Activated CD4-positive, alpha-beta memory T cell treated with anti-CD3 and anti-CD28 coated beads, Interleukin-2, amount 10 ng/mL, durations not matched to agents 7 days and 5 days (primary cell): ENCODE measurements around the gene DUSP19. TPM values are rescaled to one million over a fixed set of nuclear protein-coding genes. Genes with fewer than 3 reads are reported as not detected.

Experiments used
- CTCF ChIA-PET: fragments of 350-600 bp; sonication (Branson Sonifier 250); formaldehyde crosslinking; loops from one replicate; lab custom pipeline; 2021; ENCODE audit warnings: antibody characterized with exemption, inconsistent platforms; lab: Charles Lee
- POLR2A ChIA-PET: fragments of 350-600 bp; sonication (Branson Sonifier 250); formaldehyde crosslinking; loops from one replicate; lab custom pipeline; 2021; ENCODE audit warnings: antibody characterized with exemption; lab: Charles Lee
- DNase-seq: peaks from one replicate; pipeline ENCODE4 v3.0.0-alpha.2; 2020
- H3K27ac Mint-ChIP-seq: one replicate; pipeline ENCODE4 v1.8.0; 2021; ENCODE audit warnings: mild to moderate bottlenecking, mixed read lengths
- H3K27me3 Mint-ChIP-seq: one replicate; pipeline ENCODE4 v1.8.0; 2021; ENCODE audit warnings: mixed read lengths
- H3K36me3 Mint-ChIP-seq: one replicate; pipeline ENCODE4 v1.8.0; 2021; ENCODE audit warnings: low read depth, mixed read lengths
- H3K4me1 Mint-ChIP-seq: one replicate; pipeline ENCODE4 v1.8.0; 2021; ENCODE audit warnings: mixed read lengths
- H3K4me3 Mint-ChIP-seq: one replicate; pipeline ENCODE4 v1.8.0; 2021; ENCODE audit warnings: mild to moderate bottlenecking, mixed read lengths
- H3K9me3 Mint-ChIP-seq: one replicate; pipeline ENCODE4 v1.8.0; 2021; ENCODE audit warnings: mixed read lengths
- total RNA-seq, 2 experiments: library from RNA; stranded (reverse); gene quantifications; one replicate each; pipeline ENCODE4 v1.2.3, GENCODE V29; 2021

The DUSP19 gene, protein sequence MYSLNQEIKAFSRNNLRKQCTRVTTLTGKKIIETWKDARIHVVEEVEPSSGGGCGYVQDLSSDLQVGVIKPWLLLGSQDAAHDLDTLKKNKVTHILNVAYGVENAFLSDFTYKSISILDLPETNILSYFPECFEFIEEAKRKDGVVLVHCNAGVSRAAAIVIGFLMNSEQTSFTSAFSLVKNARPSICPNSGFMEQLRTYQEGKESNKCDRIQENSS
- 1 to 10 TPM in 1 of 2 experiments, under 1 TPM in 1; 0.93 to 1.1 TPM for total RNA-seq

GRCh38 chr2:183078464-183079138, at the start of gene DUSP19:
TSS of gene DUSP19 (plus strand) at chr2:183078747. CDS start at chr2:183078934, 187 bp downstream.
- H3K36me3 Mint-ChIP-seq, result no peaks in the 10 kb centered on the region
- H3K4me1 Mint-ChIP-seq, result peaks cover 13% of the 10 kb centered on the region
- H3K4me3 Mint-ChIP-seq, result peak within 1 kb of the TSS; percentile 77
- ChIA-PET POLR2A (interaction anchor here (1.2 to 1.8 kb wide), 4 partner anchors 9 to 363 kb away, joined by 3 to 12 read pairs (median 4); partner anchors contain the start of genes NCKAP1 and NUP35), CTCF (interaction anchor here (1.1 to 1.3 kb wide), 2 partner anchors 99 to 412 kb away, joined by 3 to 4 read pairs; no protein-coding TSS in a partner anchor)
- DNase-seq, result peak; percentile 85
- peak within 1 kb of the TSS; percentile 16 for H3K27ac Mint-ChIP-seq
- no peaks in the 10 kb centered on the region for H3K9me3 Mint-ChIP-seq
- no peaks in the 10 kb centered on the region for H3K27me3 Mint-ChIP-seq

GRCh38 chr2:183029219-183029618, 49.3 kb upstream of the DUSP19 start:
- no peaks in the 10 kb centered on the region for H3K4me1 Mint-ChIP-seq
- no peak overlapping the region for H3K27ac Mint-ChIP-seq

DNA sequence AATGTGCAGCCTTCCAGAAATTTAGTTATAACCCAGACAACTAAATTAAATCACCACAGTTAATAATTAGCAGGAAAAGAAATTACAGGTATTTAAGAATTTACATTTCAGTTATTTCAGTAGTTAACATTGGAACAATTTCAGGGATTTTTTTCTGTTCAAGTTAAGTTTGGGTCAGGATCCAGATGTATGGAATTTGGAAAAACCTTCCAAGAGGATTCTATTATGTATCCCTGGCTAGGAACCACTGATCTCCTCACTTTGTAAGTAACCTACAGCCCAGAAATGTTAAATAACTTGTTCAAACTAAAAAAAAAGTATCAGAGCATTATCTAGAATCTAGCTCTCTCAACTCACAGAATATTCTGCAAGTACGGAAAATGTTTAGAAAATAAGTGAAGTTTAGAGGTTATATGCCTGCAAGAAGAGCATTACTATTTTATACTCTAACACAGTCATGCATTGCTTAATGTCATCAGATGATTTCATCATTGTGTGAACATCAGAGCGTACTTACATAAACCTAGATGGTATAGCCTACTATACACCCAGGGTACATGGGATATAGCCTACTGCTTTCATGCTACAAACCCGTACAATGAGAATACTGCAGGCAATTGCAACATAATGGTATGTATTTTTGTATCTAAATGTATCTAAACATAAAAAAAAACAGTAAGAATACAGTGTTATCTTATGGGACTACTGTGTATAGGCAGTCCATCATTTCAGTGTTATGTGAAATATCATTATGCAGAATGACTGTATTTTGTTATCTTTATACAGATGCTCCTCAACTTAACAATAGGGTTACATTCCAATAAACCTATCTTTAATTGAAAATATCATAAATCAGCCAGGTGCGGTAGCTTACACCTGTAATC, 46.4 kb upstream of the DUSP19 start:
- Mint-ChIP-seq H3K4me1 (peaks cover 16% of the 10 kb centered on the region), H3K4me3 (no peak overlapping the region), H3K36me3 (no peaks in the 10 kb centered on the region), H3K27ac (no peak overlapping the region), H3K27me3 (peaks cover 59% of the 10 kb centered on the region), H3K9me3 (no peaks in the 10 kb centered on the region)
- DNase-seq, result no peak
- ChIA-PET CTCF (no interaction called here), POLR2A (no interaction called here)

More at GRCh38 chr2:183029219-183029618, 49.3 kb upstream of the DUSP19 start:
- no peak for DNase-seq
- Mint-ChIP-seq H3K27me3 (peaks cover 37% of the 10 kb centered on the region), H3K36me3 (no peaks in the 10 kb centered on the region), H3K4me3 (no peak overlapping the region), H3K9me3 (no peaks in the 10 kb centered on the region)
- CTCF ChIA-PET, result no interaction called here
- POLR2A ChIA-PET, result no interaction called here

- CTCF ChIA-PET, result no interaction called here
- DNase-seq, result no peak
- Mint-ChIP-seq H3K27me3 (peaks cover 67% of the 10 kb centered on the region), H3K27ac (no peak overlapping the region), H3K4me1 (peaks cover 22% of the 10 kb centered on the region), H3K4me3 (no peak overlapping the region), H3K9me3 (no peaks in the 10 kb centered on the region), H3K36me3 (no peaks in the 10 kb centered on the region)
- POLR2A ChIA-PET, result no interaction called here
Measured at GRCh38 chr2:183033951-183034350, 44.6 kb upstream of the DUSP19 start.

GRCh38 chr2:183034806-183035205, 43.7 kb upstream of the DUSP19 start:
- peaks cover 68% of the 10 kb centered on the region for H3K27me3 Mint-ChIP-seq
- no peaks in the 10 kb centered on the region for H3K9me3 Mint-ChIP-seq
- no peak overlapping the region for H3K27ac Mint-ChIP-seq
- no peaks in the 10 kb centered on the region for H3K36me3 Mint-ChIP-seq
- peaks cover 27% of the 10 kb centered on the region for H3K4me1 Mint-ChIP-seq
- DNase-seq, result no peak
- CTCF ChIA-PET, result no interaction called here
- H3K4me3 Mint-ChIP-seq, result no peak overlapping the region
- POLR2A ChIA-PET, result no interaction called here

- ChIA-PET POLR2A (no interaction called here), CTCF (no interaction called here)
- no peak for DNase-seq
- Mint-ChIP-seq H3K4me3 (no peak overlapping the region), H3K9me3 (no peaks in the 10 kb centered on the region), H3K27me3 (peaks cover 67% of the 10 kb centered on the region), H3K36me3 (no peaks in the 10 kb centered on the region), H3K27ac (no peak overlapping the region), H3K4me1 (peaks cover 27% of the 10 kb centered on the region)
Measured at GRCh38 chr2:183035298-183035953, 43.1 kb upstream of the DUSP19 start.

DNA sequence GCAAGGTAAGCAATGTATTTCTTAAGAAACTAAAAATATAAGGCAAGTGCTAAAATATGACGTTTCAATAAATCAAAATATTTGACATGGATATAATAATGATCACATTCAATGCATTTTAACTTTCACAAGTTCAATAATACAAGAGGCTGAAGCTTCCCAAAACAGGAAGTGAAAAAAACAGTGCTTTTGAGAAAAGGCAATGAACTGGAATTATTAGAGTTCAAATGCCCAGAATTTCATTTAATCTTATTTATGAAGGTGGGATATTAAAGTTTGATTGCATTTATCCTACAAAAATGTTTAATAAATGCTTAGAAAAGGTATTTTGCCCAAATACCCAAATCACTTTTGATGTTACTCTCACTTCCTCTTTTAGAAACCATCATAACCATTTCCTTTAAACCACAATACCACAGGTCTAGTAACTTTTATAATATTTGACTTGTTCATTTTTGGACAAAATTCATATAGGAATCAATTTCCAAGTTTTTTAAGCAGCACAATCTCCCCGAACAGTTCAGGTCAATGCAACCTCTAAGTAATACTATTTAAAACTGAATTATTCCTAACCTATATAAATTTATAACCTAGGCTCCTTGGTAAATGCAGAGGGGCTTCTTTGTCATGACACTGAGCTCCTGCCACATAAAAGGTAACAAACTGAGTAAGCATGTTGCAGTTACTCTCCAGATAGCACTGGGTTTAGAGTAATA, 42.4 kb upstream of the DUSP19 start:
- Mint-ChIP-seq H3K27ac (no peak overlapping the region), H3K27me3 (peaks cover 67% of the 10 kb centered on the region), H3K4me3 (no peak overlapping the region), H3K4me1 (peaks cover 27% of the 10 kb centered on the region), H3K36me3 (no peaks in the 10 kb centered on the region), H3K9me3 (no peaks in the 10 kb centered on the region)
- CTCF ChIA-PET, result no interaction called here
- POLR2A ChIA-PET, result no interaction called here
- DNase-seq, result no peak

DNA sequence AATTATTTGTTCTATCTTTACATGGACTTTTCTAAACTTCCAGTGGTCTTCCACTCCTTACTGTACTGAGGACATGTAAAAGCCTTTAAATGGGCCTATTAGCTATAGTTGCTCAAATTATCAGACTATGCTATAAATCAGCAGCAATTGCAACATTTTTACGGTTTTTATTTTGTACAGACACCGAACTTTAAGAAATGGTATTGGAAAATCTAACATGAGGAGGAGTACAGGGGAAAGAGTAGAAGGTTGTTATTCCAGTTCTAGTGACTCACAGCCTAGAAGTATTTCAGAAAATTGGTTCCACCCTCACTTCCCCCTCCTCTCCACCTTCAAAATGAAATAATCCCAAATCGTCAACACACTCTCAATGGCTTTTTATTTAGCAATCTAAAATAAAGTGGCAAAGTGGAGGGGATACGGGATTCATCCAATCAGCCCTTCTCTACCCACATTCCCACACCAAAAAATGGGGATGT, 41.4 kb upstream of the DUSP19 start:
- CTCF ChIA-PET, result interaction anchor here (1.1 to 1.6 kb wide), 2 partner anchors 11 to 303 kb away, joined by 3 to 5 read pairs; no protein-coding TSS in a partner anchor
- POLR2A ChIA-PET, result interaction anchor here (1.4 kb wide), 1 partner anchor 41 kb away, joined by 3 read pairs; no protein-coding TSS in a partner anchor
- H3K4me3 Mint-ChIP-seq, result peak overlapping the region; percentile 66
- no peak for DNase-seq
- H3K9me3 Mint-ChIP-seq, result no peaks in the 10 kb centered on the region
- H3K36me3 Mint-ChIP-seq, result no peaks in the 10 kb centered on the region
- H3K27ac Mint-ChIP-seq, result no peak overlapping the region
- peaks cover 27% of the 10 kb centered on the region for H3K4me1 Mint-ChIP-seq
- H3K27me3 Mint-ChIP-seq, result peaks cover 72% of the 10 kb centered on the region

GRCh38 chr2:183037553-183038340, 40.8 kb upstream of the DUSP19 start:
- Mint-ChIP-seq H3K4me1 (peaks cover 27% of the 10 kb centered on the region), H3K27me3 (peaks cover 74% of the 10 kb centered on the region), H3K36me3 (no peaks in the 10 kb centered on the region), H3K27ac (no peak overlapping the region), H3K9me3 (no peaks in the 10 kb centered on the region), H3K4me3 (peak overlapping the region; percentile 75)
- DNase-seq, result peak; percentile 55
- POLR2A ChIA-PET, result interaction anchor here (1.4 kb wide), 1 partner anchor 40 kb away, joined by 3 read pairs; no protein-coding TSS in a partner anchor
- CTCF ChIA-PET, result interaction anchor here (1.1 to 1.6 kb wide), 2 partner anchors 12 to 304 kb away, joined by 3 to 5 read pairs; no protein-coding TSS in a partner anchor

DNA sequence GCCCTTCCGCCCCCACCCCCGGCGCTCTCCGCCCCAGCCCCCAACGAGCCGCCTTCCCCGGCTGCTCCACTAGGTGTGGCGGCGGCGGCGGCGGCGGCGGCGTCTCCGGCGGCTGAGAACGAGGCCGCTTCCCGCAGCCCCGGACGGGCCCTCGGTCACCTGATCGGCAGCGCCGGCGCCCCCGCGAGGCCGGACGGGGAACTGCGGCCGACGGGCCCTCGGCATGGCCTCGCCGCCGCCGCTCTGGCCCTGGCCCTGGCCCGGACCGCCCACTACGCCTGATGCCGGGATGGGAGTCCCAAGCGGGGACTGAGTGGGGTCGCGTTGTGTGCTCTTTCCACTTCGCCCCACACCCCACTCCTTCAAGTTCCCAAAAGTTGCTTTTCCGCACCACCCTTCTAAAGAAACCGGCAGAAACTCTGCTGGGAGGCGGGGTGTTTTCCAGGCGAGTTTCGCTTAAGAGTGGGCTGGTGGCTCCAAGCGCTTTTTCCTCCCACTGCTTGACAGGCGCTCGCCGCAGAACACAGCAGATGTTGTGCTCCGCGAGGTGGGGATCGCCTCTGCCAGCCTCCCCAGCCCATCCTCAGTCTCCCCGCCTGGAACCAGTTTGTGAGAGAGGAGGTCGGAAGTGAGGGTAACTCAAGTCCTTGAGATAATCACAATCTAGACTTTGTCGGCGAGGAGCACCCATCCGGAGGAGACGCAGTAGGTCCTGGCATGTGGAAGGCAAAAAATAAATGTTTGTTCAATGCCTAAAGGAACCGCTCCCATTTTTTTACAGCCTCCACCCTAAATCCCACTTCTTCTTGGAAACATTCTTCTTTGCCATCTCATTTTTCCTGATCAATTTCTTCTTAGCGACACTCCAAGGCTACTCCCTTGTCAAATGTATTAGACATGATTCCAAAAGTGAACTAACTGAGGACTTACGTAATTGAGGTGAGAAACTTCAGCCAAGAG, 39.9 kb upstream of the DUSP19 start, which contains the start of gene NCKAP1:
TSS of gene NCKAP1 (minus strand) at position 117 of the 960 bp plus-strand sequence. CDS start 358 bp downstream, outside the sequence.
- CTCF ChIA-PET, result interaction anchor here (1.2 to 1.6 kb wide), 2 partner anchors 13 to 38 kb away, joined by 3 to 5 read pairs; no protein-coding TSS in a partner anchor

More for the DNA sequence above, 39.9 kb upstream of the DUSP19 start, which contains the start of gene NCKAP1:
- Mint-ChIP-seq H3K9me3 (no peaks in the 10 kb centered on the region), H3K4me1 (peaks cover 27% of the 10 kb centered on the region), H3K27me3 (peaks cover 71% of the 10 kb centered on the region), H3K4me3 (peak within 1 kb of the TSS; percentile 75), H3K27ac (no peak within 1 kb of the TSS), H3K36me3 (no peaks in the 10 kb centered on the region)
- POLR2A ChIA-PET, result interaction anchor here (1.4 kb wide), 1 partner anchor 39 kb away, joined by 3 read pairs; no protein-coding TSS in a partner anchor
- peak; percentile 85 for DNase-seq
